Measurements from ENCODE around the gene MPP2.

GRCh38 chr17:43913584-43913983, 6.2 kb upstream of the MPP2 start:
- TF ChIP-seq CTCF (IDR thresholded peaks at IDR 0.05; ENCODE audit: low read depth, low read length, missing input control) (no peak), YY1 (IDR thresholded peaks at IDR 0.05) (no peak), FOXA1 (IDR thresholded peaks at IDR 0.05) (no peak)

Data from liver (tissue), 2 donors.